HEK293 (cell line): Measurements from ENCODE around the gene IRF1.

ENCODE experiments used
- CTCF ChIP-seq: fragments of 450-650 bp; formaldehyde crosslinking; IDR thresholded peaks from 2 replicates; pipeline ENCODE4 v1.5.1; 2016; ENCODE audit warnings: missing biosample characterization, missing genetic modification characterization
- KLF7 ChIP-seq: fragments of 450-650 bp; formaldehyde crosslinking; IDR thresholded peaks from 2 replicates; pipeline ENCODE4 v1.5.1; 2016; ENCODE audit warnings: missing biosample characterization, missing genetic modification characterization, borderline replicate concordance
- MYNN ChIP-seq: fragments of 450-650 bp; formaldehyde crosslinking; IDR thresholded peaks from 2 replicates; pipeline ENCODE4 v1.5.1; 2016; ENCODE audit warnings: missing biosample characterization, missing genetic modification characterization, borderline replicate concordance
- YY1 ChIP-seq: fragments of 450-650 bp; formaldehyde crosslinking; IDR thresholded peaks from 2 replicates; pipeline ENCODE4 v1.5.1; 2018; ENCODE audit warnings: missing biosample characterization, missing genetic modification characterization
- ZBTB11 ChIP-seq: fragments of 450-650 bp; formaldehyde crosslinking; conservative IDR thresholded peaks from 2 replicates; pipeline ENCODE4 v1.5.1; 2016; ENCODE audit warnings: low read depth, missing biosample characterization, missing genetic modification characterization
- ZBTB8A ChIP-seq: fragments of 450-650 bp; formaldehyde crosslinking; IDR thresholded peaks from 2 replicates; pipeline ENCODE4 v1.5.1; 2016; ENCODE audit warnings: missing biosample characterization, missing genetic modification characterization
- ZEB2 ChIP-seq: fragments of 450-650 bp; formaldehyde crosslinking; IDR thresholded peaks from 2 replicates; pipeline ENCODE4 v1.5.1; 2016; ENCODE audit warnings: missing biosample characterization, missing genetic modification characterization
- ZNF112 ChIP-seq: fragments of 450-650 bp; formaldehyde crosslinking; IDR thresholded peaks from 2 replicates; pipeline ENCODE4 v1.5.0; 2017; ENCODE audit warnings: missing biosample characterization, missing genetic modification characterization
- ZNF274 ChIP-seq, 2 experiments: fragments of 200-500 bp in 1 of 2; fragments of 450-650 bp in 1 of 2; sonication (Bioruptor generic) in 1 of 2; formaldehyde crosslinking in 1 of 2; IDR thresholded peaks; 2 replicates each; pipeline versions ENCODE4 v1.5.1 to v1.6.1; 2014 to 2016; ENCODE audit warnings: borderline replicate concordance in 1 of 2, inconsistent platforms in 1 of 2, low read length in 1 of 2, missing biosample characterization in 1 of 2, missing genetic modification characterization in 1 of 2
- ZNF311 ChIP-seq: fragments of 450-650 bp; formaldehyde crosslinking; IDR thresholded peaks from 2 replicates; pipeline ENCODE4 v1.5.1; 2017; ENCODE audit warnings: missing biosample characterization, missing genetic modification characterization, borderline replicate concordance
- ZNF335 ChIP-seq: fragments of 450-650 bp; formaldehyde crosslinking; conservative IDR thresholded peaks from 2 replicates; pipeline ENCODE4 v1.5.1; 2016; ENCODE audit warnings: missing biosample characterization, missing genetic modification characterization
- ZNF585B ChIP-seq: fragments of 450-650 bp; formaldehyde crosslinking; IDR thresholded peaks from 2 replicates; pipeline ENCODE4 v1.5.1; 2016; ENCODE audit warnings: missing biosample characterization, missing genetic modification characterization
- ZSCAN5A ChIP-seq: fragments of 450-650 bp; formaldehyde crosslinking; IDR thresholded peaks from 2 replicates; pipeline ENCODE4 v1.5.1; 2016; ENCODE audit warnings: missing biosample characterization, missing genetic modification characterization

- TF ChIP-seq ZNF311 (tag by site-specific recombination) (no peak), ZNF112 (tag by site-specific recombination) (no peak), ZSCAN5A (tag by site-specific recombination) (no peak), KLF7 (tag by site-specific recombination) (no peak), ZBTB8A (tag by site-specific recombination) (no peak), CTCF (tag by site-specific recombination) (no peak), ZNF335 (tag by site-specific recombination) (no peak), ZNF585B (tag by site-specific recombination) (no peak), ZNF274 (IDR thresholded peaks at IDR 0.05; ENCODE audit: low read length) (no peak), ZNF274 (tag by site-specific recombination; IDR thresholded peaks at IDR 0.05; ENCODE audit: borderline replicate concordance) (no peak), ZBTB11 (tag by site-specific recombination) (no peak), ZEB2 (tag by site-specific recombination) (no peak), YY1 (tag by site-specific recombination) (no peak), MYNN (tag by site-specific recombination) (no peak)
Observed at GRCh38 chr5:132444841-132445639, 45.5 kb downstream of the IRF1 start.
